ENCODE measurements around the gene ULK3.
A peak's percentile ranks its signal among the peaks of the same experiment; 100 is the strongest.

The ULK3 gene

GRCh38 chr15:74840851-74841775 lies 1.8 kb downstream of the ULK3 start:
- no peak for DNase-seq (ENCODE audit: low read depth)

GRCh38 chr15:74839526-74840395 lies 3.2 kb downstream of the ULK3 start:
- no peak for DNase-seq (ENCODE audit: low read depth)

GRCh38 chr15:74838746-74839525 lies 4.0 kb downstream of the ULK3 start:
- DNase-seq (ENCODE audit: low read depth): no peak

GRCh38 chr15:74838137-74838516 lies 4.8 kb downstream of the ULK3 start:
- DNase-seq (ENCODE audit: low read depth): no peak

- DNase-seq (ENCODE audit: low read depth): no peak
These were observed 5.3 kb downstream of the ULK3 start for GRCh38 chr15:74837482-74838136.

GRCh38 chr15:74836846-74837245 lies 6.1 kb downstream of the ULK3 start:
- no peak for DNase-seq (ENCODE audit: low read depth)

GRCh38 chr15:74835312-74835823 lies 7.6 kb downstream of the ULK3 start:
- DNase-seq (ENCODE audit: low read depth): peak; percentile 27

GRCh38 chr15:74833376-74834107 lies 9.4 kb downstream of the ULK3 start:
- DNase-seq (ENCODE audit: low read depth): no peak

- no peak for DNase-seq (ENCODE audit: low read depth)
These were observed 10.1 kb downstream of the ULK3 start for GRCh38 chr15:74832826-74833225.

GRCh38 chr15:74831813-74832495 lies 11.0 kb downstream of the ULK3 start:
- DNase-seq (ENCODE audit: low read depth): no peak

- no peak for DNase-seq (ENCODE audit: low read depth)
These were observed 12.1 kb downstream of the ULK3 start for GRCh38 chr15:74830868-74831267.

- no peak for DNase-seq (ENCODE audit: low read depth)
These were observed 13.0 kb downstream of the ULK3 start for GRCh38 chr15:74829991-74830390.

GRCh38 chr15:74829486-74829885 lies 13.5 kb downstream of the ULK3 start:
- DNase-seq (ENCODE audit: low read depth): peak; percentile 23

GRCh38 chr15:74828835-74829234 lies 14.1 kb downstream of the ULK3 start:
- no peak for DNase-seq (ENCODE audit: low read depth)

GRCh38 chr15:74827614-74828013 lies 15.3 kb downstream of the ULK3 start:
- DNase-seq (ENCODE audit: low read depth): no peak

- no peak for DNase-seq (ENCODE audit: low read depth)
These were observed 16.0 kb downstream of the ULK3 start for GRCh38 chr15:74826921-74827320.

- no peak for DNase-seq (ENCODE audit: low read depth)
These were observed 16.6 kb downstream of the ULK3 start, which contains the start of gene CPLX3 for GRCh38 chr15:74826364-74826819. Gene CPLX3 (plus strand): TSS chr15:74826627. CDS start chr15:74826704, 77 bp downstream.

GRCh38 chr15:74825866-74826265 lies 17.1 kb downstream of the ULK3 start:
- DNase-seq (ENCODE audit: low read depth): no peak

GRCh38 chr15:74824976-74825375 lies 18.0 kb downstream of the ULK3 start:
- no peak for DNase-seq (ENCODE audit: low read depth)

- no peak for DNase-seq (ENCODE audit: low read depth)
These were observed 19.6 kb downstream of the ULK3 start for GRCh38 chr15:74823324-74823723.
